WTC11 (cell line): ENCODE results near the gene TUT4. TPM values are rescaled to one million over a fixed set of nuclear protein-coding genes. Genes with fewer than 3 reads are reported as not detected.

Source experiments
- ATAC-seq: fragments of 200-7000 bp; cut with Tn5 transposase; 2 replicates; pipeline ENCODE4 v1.10.0; 2021; ENCODE audit warnings: mild to moderate bottlenecking, moderate library complexity
- CTCF ChIA-PET: fragments of 300-600 bp; sonication (Branson Sonifier 250); formaldehyde crosslinking; loops from one replicate; lab custom pipeline; 2021; ENCODE audit warnings: antibody characterized with exemption; lab: Charles Lee
- POLR2A ChIA-PET: fragments of 350-600 bp; sonication (Branson Sonifier 250); formaldehyde crosslinking; loops from one replicate; lab custom pipeline; 2021; ENCODE audit warnings: antibody characterized with exemption; lab: Charles Lee
- DNase-seq: peaks from one replicate; pipeline ENCODE4 v3.0.0; 2021; ENCODE audit warnings: low spot score
- H3K27ac Mint-ChIP-seq: 2 replicates; pipeline ENCODE4 v1.8.0; 2021; ENCODE audit warnings: mixed read lengths
- H3K27me3 Mint-ChIP-seq: 2 replicates; pipeline ENCODE4 v1.8.0; 2021; ENCODE audit warnings: low read depth, mild to moderate bottlenecking, moderate library complexity, mixed read lengths
- H3K36me3 Mint-ChIP-seq: 2 replicates; pipeline ENCODE4 v1.8.0; 2021; ENCODE audit warnings: mixed read lengths
- H3K4me1 Mint-ChIP-seq: 2 replicates; pipeline ENCODE4 v1.8.0; 2022; ENCODE audit warnings: mixed read lengths
- H3K4me3 Mint-ChIP-seq: 2 replicates; pipeline ENCODE4 v1.8.0; 2021; ENCODE audit warnings: mild to moderate bottlenecking, moderate library complexity, mixed read lengths
- H3K9me3 Mint-ChIP-seq: 2 replicates; pipeline ENCODE4 v1.8.0; 2021; ENCODE audit warnings: mixed read lengths
- ATF1 ChIP-seq: sonication (generic); formaldehyde crosslinking; IDR thresholded peaks from 2 replicates; pipeline ENCODE4 v1.8.1; 2023; ENCODE audit warnings: mild to moderate bottlenecking, moderate library complexity, missing genetic modification reagents
- CREB1 ChIP-seq: sonication (generic); formaldehyde crosslinking; IDR thresholded peaks from 2 replicates; pipeline ENCODE4 v1.8.0; 2023; ENCODE audit warnings: mild to moderate bottlenecking, missing genetic modification reagents
- E2F1 ChIP-seq: sonication (generic); formaldehyde crosslinking; IDR thresholded peaks from 2 replicates; pipeline ENCODE4 v1.8.0; 2022; ENCODE audit warnings: mild to moderate bottlenecking, missing genetic modification reagents
- ELF4 ChIP-seq: sonication (generic); formaldehyde crosslinking; IDR thresholded peaks from 2 replicates; pipeline ENCODE4 v1.8.1; 2022; ENCODE audit warnings: low read depth, mild to moderate bottlenecking, moderate library complexity, missing genetic modification reagents
- HMGA2 ChIP-seq: fragments of 250-450 bp; sonication (Bioruptor Pico); IDR thresholded peaks from 2 replicates; pipeline ENCODE4 v1.4.0; 2021; ENCODE audit warnings: mild to moderate bottlenecking, moderate library complexity
- PRRX2 ChIP-seq: fragments of 250-450 bp; sonication (Bioruptor Pico); IDR thresholded peaks from 2 replicates; pipeline ENCODE4 v1.8.0; 2021; ENCODE audit warnings: mild to moderate bottlenecking
- SOX15 ChIP-seq: fragments of 250-450 bp; sonication (Bioruptor Pico); IDR thresholded peaks from 2 replicates; pipeline ENCODE4 v1.9.0; 2021; ENCODE audit warnings: mild to moderate bottlenecking
- SP1 ChIP-seq: sonication (generic); formaldehyde crosslinking; conservative IDR thresholded peaks from 2 replicates; pipeline ENCODE4 v1.8.1; 2022; ENCODE audit warnings: missing genetic modification reagents
- TEAD4 ChIP-seq: sonication (generic); formaldehyde crosslinking; IDR thresholded peaks from 2 replicates; pipeline ENCODE4 v1.8.0; 2022; ENCODE audit warnings: mild to moderate bottlenecking, missing genetic modification reagents
- TP53 ChIP-seq: sonication (generic); formaldehyde crosslinking; IDR thresholded peaks from 2 replicates; pipeline ENCODE4 v1.8.1; 2023; ENCODE audit warnings: mild to moderate bottlenecking, missing genetic modification reagents
- USF2 ChIP-seq: sonication (generic); formaldehyde crosslinking; IDR thresholded peaks from 2 replicates; pipeline ENCODE4 v1.8.1; 2023; ENCODE audit warnings: mild to moderate bottlenecking, missing genetic modification reagents, moderate library complexity
- ZNF219 ChIP-seq: sonication (generic); formaldehyde crosslinking; IDR thresholded peaks from 2 replicates; pipeline ENCODE4 v1.8.0; 2023; ENCODE audit warnings: missing genetic modification reagents, mild to moderate bottlenecking, borderline replicate concordance
- total RNA-seq: library from RNA; stranded (reverse); gene quantifications from 3 replicates; pipeline ENCODE4 v1.2.3, GENCODE V29; 2021
- TF ChIP-seq, protein P1 (sequence below): sonication (generic); formaldehyde crosslinking; IDR thresholded peaks from 2 replicates; pipeline ENCODE4 v1.8.1; 2023; ENCODE audit warnings: mild to moderate bottlenecking, missing genetic modification reagents, borderline replicate concordance
- TF ChIP-seq, protein P2 (sequence below): sonication (generic); formaldehyde crosslinking; IDR thresholded peaks from 2 replicates; pipeline ENCODE4 v1.8.0; 2022; ENCODE audit warnings: mild to moderate bottlenecking, missing genetic modification reagents
- TF ChIP-seq, protein P3 (sequence below): fragments of 250-450 bp; sonication (Bioruptor Pico); IDR thresholded peaks from 2 replicates; pipeline ENCODE4 v1.8.0; 2021; ENCODE audit warnings: mild to moderate bottlenecking
- TF ChIP-seq, protein P4 (sequence below): sonication (generic); formaldehyde crosslinking; IDR thresholded peaks from 2 replicates; pipeline ENCODE4 v1.8.0; 2023; ENCODE audit warnings: missing genetic modification reagents

The TUT4 gene
- total RNA-seq, 1 experiment from 2014 or later = 63.3 TPM

- H3K4me1 Mint-ChIP-seq = peaks cover 11% of the 10 kb centered on the region
- H3K9me3 Mint-ChIP-seq = no peaks in the 10 kb centered on the region
- H3K36me3 Mint-ChIP-seq = peaks cover 36% of the 10 kb centered on the region
- H3K27me3 Mint-ChIP-seq = no peaks in the 10 kb centered on the region
- CTCF ChIA-PET = no interaction called here
- TF ChIP-seq, protein P1, sequence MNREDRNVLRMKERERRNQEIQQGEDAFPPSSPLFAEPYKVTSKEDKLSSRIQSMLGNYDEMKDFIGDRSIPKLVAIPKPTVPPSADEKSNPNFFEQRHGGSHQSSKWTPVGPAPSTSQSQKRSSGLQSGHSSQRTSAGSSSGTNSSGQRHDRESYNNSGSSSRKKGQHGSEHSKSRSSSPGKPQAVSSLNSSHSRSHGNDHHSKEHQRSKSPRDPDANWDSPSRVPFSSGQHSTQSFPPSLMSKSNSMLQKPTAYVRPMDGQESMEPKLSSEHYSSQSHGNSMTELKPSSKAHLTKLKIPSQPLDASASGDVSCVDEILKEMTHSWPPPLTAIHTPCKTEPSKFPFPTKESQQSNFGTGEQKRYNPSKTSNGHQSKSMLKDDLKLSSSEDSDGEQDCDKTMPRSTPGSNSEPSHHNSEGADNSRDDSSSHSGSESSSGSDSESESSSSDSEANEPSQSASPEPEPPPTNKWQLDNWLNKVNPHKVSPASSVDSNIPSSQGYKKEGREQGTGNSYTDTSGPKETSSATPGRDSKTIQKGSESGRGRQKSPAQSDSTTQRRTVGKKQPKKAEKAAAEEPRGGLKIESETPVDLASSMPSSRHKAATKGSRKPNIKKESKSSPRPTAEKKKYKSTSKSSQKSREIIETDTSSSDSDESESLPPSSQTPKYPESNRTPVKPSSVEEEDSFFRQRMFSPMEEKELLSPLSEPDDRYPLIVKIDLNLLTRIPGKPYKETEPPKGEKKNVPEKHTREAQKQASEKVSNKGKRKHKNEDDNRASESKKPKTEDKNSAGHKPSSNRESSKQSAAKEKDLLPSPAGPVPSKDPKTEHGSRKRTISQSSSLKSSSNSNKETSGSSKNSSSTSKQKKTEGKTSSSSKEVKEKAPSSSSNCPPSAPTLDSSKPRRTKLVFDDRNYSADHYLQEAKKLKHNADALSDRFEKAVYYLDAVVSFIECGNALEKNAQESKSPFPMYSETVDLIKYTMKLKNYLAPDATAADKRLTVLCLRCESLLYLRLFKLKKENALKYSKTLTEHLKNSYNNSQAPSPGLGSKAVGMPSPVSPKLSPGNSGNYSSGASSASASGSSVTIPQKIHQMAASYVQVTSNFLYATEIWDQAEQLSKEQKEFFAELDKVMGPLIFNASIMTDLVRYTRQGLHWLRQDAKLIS (CRISPR knock-in tag) = no peak
- TF ChIP-seq ATF1 (CRISPR knock-in tag) (no peak), TEAD4 (CRISPR knock-in tag) (no peak), CREB1 (no peak)
- TF ChIP-seq, protein P2, sequence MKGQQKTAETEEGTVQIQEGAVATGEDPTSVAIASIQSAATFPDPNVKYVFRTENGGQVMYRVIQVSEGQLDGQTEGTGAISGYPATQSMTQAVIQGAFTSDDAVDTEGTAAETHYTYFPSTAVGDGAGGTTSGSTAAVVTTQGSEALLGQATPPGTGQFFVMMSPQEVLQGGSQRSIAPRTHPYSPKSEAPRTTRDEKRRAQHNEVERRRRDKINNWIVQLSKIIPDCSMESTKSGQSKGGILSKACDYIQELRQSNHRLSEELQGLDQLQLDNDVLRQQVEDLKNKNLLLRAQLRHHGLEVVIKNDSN (CRISPR knock-in tag) = no peak
- TF ChIP-seq, protein P3, sequence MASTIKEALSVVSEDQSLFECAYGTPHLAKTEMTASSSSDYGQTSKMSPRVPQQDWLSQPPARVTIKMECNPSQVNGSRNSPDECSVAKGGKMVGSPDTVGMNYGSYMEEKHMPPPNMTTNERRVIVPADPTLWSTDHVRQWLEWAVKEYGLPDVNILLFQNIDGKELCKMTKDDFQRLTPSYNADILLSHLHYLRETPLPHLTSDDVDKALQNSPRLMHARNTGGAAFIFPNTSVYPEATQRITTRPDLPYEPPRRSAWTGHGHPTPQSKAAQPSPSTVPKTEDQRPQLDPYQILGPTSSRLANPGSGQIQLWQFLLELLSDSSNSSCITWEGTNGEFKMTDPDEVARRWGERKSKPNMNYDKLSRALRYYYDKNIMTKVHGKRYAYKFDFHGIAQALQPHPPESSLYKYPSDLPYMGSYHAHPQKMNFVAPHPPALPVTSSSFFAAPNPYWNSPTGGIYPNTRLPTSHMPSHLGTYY (CRISPR knock-in tag) = no peak
- POLR2A ChIA-PET = no interaction called here
- no peak overlapping the region for H3K4me3 Mint-ChIP-seq
- no peak overlapping the region for H3K27ac Mint-ChIP-seq
- ATAC-seq (no peak), DNase-seq (no peak)
Measured at GRCh38 chr1:52439976-52440375, 112.9 kb downstream of the TUT4 start.

- no peaks in the 10 kb centered on the region for H3K27me3 Mint-ChIP-seq
- POLR2A ChIA-PET = no interaction called here
- peak overlapping the region; percentile 94 for H3K27ac Mint-ChIP-seq
- H3K4me3 Mint-ChIP-seq = no peak overlapping the region
- TF ChIP-seq TEAD4 (CRISPR knock-in tag) (no peak), ZNF219 (CRISPR knock-in tag) (no peak), SP1 (CRISPR knock-in tag) (no peak), ELF4 (CRISPR knock-in tag) (no peak), TP53 (CRISPR knock-in tag) (no peak), HMGA2 (no peak), USF2 (CRISPR knock-in tag) (no peak), PRRX2 (CRISPR knock-in tag) (no peak), E2F1 (CRISPR knock-in tag) (no peak), SOX15 (no peak)
- TF ChIP-seq, protein P4, sequence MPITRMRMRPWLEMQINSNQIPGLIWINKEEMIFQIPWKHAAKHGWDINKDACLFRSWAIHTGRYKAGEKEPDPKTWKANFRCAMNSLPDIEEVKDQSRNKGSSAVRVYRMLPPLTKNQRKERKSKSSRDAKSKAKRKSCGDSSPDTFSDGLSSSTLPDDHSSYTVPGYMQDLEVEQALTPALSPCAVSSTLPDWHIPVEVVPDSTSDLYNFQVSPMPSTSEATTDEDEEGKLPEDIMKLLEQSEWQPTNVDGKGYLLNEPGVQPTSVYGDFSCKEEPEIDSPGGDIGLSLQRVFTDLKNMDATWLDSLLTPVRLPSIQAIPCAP (CRISPR knock-in tag) = no peak
- TF ChIP-seq, all 79 proteins: peak for 0
- ATAC-seq (no peak), DNase-seq (no peak)
- H3K36me3 Mint-ChIP-seq = peaks cover 40% of the 10 kb centered on the region
- CTCF ChIA-PET = no interaction called here
- H3K9me3 Mint-ChIP-seq = no peaks in the 10 kb centered on the region
- H3K4me1 Mint-ChIP-seq = peaks cover 11% of the 10 kb centered on the region
Measured at GRCh38 chr1:52436817-52437216, 116.1 kb downstream of the TUT4 start.
